ENCODE data around the gene CLECL1. TPM values are rescaled to one million over a fixed set of nuclear protein-coding genes. Genes with fewer than 3 reads are reported as not detected.
"Not testable (repeated sequence)": the region's sequence is repeated elsewhere in the genome, so short reads cannot be mapped to it uniquely, and the experiment has no call there.

Gene CLECL1
- total and polyA plus RNA-seq, 3 donors from 2014 or later = 1.4 TPM; not detected in 2

- Histone ChIP-seq H3K4me1 (no peaks in the 10 kb centered on the region), H3K9me3 (no peaks in the 10 kb centered on the region), H3K27me3 (no peaks in the 10 kb centered on the region), H3K27ac (no peak overlapping the region), H3K4me3 (no peak overlapping the region), H3K36me3 (ENCODE audit: low read depth, missing control alignments) (no peaks in the 10 kb centered on the region)
- no peak for TF ChIP-seq POLR2A (IDR thresholded peaks at IDR 0.05)
- TF ChIP-seq CTCF (IDR thresholded peaks at IDR 0.05) = no peak
- intact Hi-C loops (cut with DNase I; ENCODE audit: low total_unique reads) = no loop called here
- 70 to 73% methylated on average over 5 of the region's 5 CpGs for WGBS, 2 donors
- no peak for DNase-seq
These were observed 11.4 kb downstream of the CLECL1 start for GRCh38 chr12:9721394-9722092.

- no peak for DNase-seq
- H3K4me3 ChIP-seq = no peak overlapping the region
- H3K36me3 ChIP-seq (ENCODE audit: low read depth, missing control alignments) = no peaks in the 10 kb centered on the region
- no peak overlapping the region for H3K27ac ChIP-seq
- WGBS, 2 donors = 67 to 84% methylated on average over 1 of the region's 1 CpG
- no peaks in the 10 kb centered on the region for H3K9me3 ChIP-seq
- TF ChIP-seq POLR2A (IDR thresholded peaks at IDR 0.05) (no peak), CTCF (IDR thresholded peaks at IDR 0.05) (no peak)
- intact Hi-C loops (cut with DNase I; ENCODE audit: low total_unique reads) = no loop called here
- no peaks in the 10 kb centered on the region for H3K4me1 ChIP-seq
- H3K27me3 ChIP-seq = no peaks in the 10 kb centered on the region
These were observed 13.1 kb downstream of the CLECL1 start for GRCh38 chr12:9719790-9720189.

- Histone ChIP-seq H3K4me1 (no peaks in the 10 kb centered on the region), H3K4me3 (no peak overlapping the region), H3K36me3 (ENCODE audit: low read depth, missing control alignments) (no peaks in the 10 kb centered on the region), H3K9me3 (no peaks in the 10 kb centered on the region), H3K27me3 (no peaks in the 10 kb centered on the region), H3K27ac (no peak overlapping the region)
- 84 to 87% methylated on average over 7 of the region's 7 CpGs for WGBS, 2 donors
- TF ChIP-seq CTCF (IDR thresholded peaks at IDR 0.05) (no peak), POLR2A (IDR thresholded peaks at IDR 0.05) (no peak)
- intact Hi-C loops (cut with DNase I; ENCODE audit: low total_unique reads) = no loop called here
- no peak for DNase-seq
These were observed 13.9 kb downstream of the CLECL1 start for GRCh38 chr12:9718968-9719367.

GRCh38 chr12:9717070-9717925, 15.6 kb downstream of the CLECL1 start:
- no peaks in the 10 kb centered on the region for H3K4me1 ChIP-seq
- H3K9me3 ChIP-seq = no peaks in the 10 kb centered on the region
- TF ChIP-seq POLR2A (IDR thresholded peaks at IDR 0.05) = no peak
- TF ChIP-seq CTCF (IDR thresholded peaks at IDR 0.05) = no peak
- no peak for DNase-seq
- H3K36me3 ChIP-seq (ENCODE audit: low read depth, missing control alignments) = no peaks in the 10 kb centered on the region
- WGBS, 2 donors = 69 to 73% methylated on average over 15 of the region's 15 CpGs
- intact Hi-C loops (cut with DNase I; ENCODE audit: low total_unique reads) = no loop called here
- no peak overlapping the region for H3K27ac ChIP-seq
- no peaks in the 10 kb centered on the region for H3K27me3 ChIP-seq
- H3K4me3 ChIP-seq = no peak overlapping the region

GRCh38 chr12:9713032-9713558, 19.8 kb downstream of the CLECL1 start:
- H3K27me3 ChIP-seq; H3K27ac ChIP-seq; H3K4me3 ChIP-seq; H3K36me3 ChIP-seq (ENCODE audit: low read depth, missing control alignments); H3K9me3 ChIP-seq; H3K4me1 ChIP-seq; intact Hi-C loops (cut with DNase I; ENCODE audit: low total_unique reads); DNase-seq: not testable (repeated sequence)
- 85 to 88% methylated on average over 6 of the region's 6 CpGs for WGBS, 2 donors
